Inferior parietal cortex (tissue), 1 donor: Measurements from ENCODE around the gene TLR4.

Experiments used
- DNase-seq: peaks from one replicate; pipeline ENCODE4 v3.0.0-alpha.2; 2016; ENCODE audit errors: extremely low spot score

TLR4 gene

GRCh38 chr9:117704024-117704575, at the start of gene TLR4:
Gene TLR4, plus strand, starts transcription at chr9:117704403. Its CDS starts 70 bp downstream, at chr9:117704473.
- peak; percentile 67 for DNase-seq

GRCh38 chr9:117656002-117656401, 48.2 kb upstream of the TLR4 start:
- peak; percentile 47 for DNase-seq

- no peak for DNase-seq
Observed at GRCh38 chr9:117662651-117663050, 41.6 kb upstream of the TLR4 start.

GRCh38 chr9:117664419-117664818, 39.8 kb upstream of the TLR4 start:
- no peak for DNase-seq

- DNase-seq: no peak
Observed at GRCh38 chr9:117665601-117666385, 38.4 kb upstream of the TLR4 start.

- DNase-seq: no peak
Observed at GRCh38 chr9:117671468-117671867, 32.7 kb upstream of the TLR4 start.

- DNase-seq: no peak
Observed at GRCh38 chr9:117672369-117672768, 31.8 kb upstream of the TLR4 start.

- no peak for DNase-seq
Observed at GRCh38 chr9:117677572-117677971, 26.6 kb upstream of the TLR4 start.

- DNase-seq: no peak
Observed at GRCh38 chr9:117678871-117679270, 25.3 kb upstream of the TLR4 start.

- no peak for DNase-seq
Observed at GRCh38 chr9:117679416-117679815, 24.8 kb upstream of the TLR4 start.

- no peak for DNase-seq
Observed at GRCh38 chr9:117681888-117682287, 22.3 kb upstream of the TLR4 start.

- DNase-seq: no peak
Observed at GRCh38 chr9:117682955-117683710, 21.1 kb upstream of the TLR4 start.

- no peak for DNase-seq
Observed at GRCh38 chr9:117687532-117687931, 16.7 kb upstream of the TLR4 start.

- DNase-seq: no peak
Observed at GRCh38 chr9:117691367-117691766, 12.8 kb upstream of the TLR4 start.

GRCh38 chr9:117696154-117696553, 8.0 kb upstream of the TLR4 start:
- DNase-seq: no peak

- DNase-seq: no peak
Observed at GRCh38 chr9:117697046-117697445, 7.2 kb upstream of the TLR4 start.

GRCh38 chr9:117703537-117703936, 666 bp upstream of the TLR4 start:
- no peak for DNase-seq

- no peak for DNase-seq
Observed at GRCh38 chr9:117704597-117704996, 394 bp downstream of the TLR4 start.

- DNase-seq: no peak
Observed at GRCh38 chr9:117705386-117705785, 1.2 kb downstream of the TLR4 start.

- DNase-seq: no peak
Observed at GRCh38 chr9:117706421-117707116, 2.4 kb downstream of the TLR4 start.

GRCh38 chr9:117707561-117707960, 3.4 kb downstream of the TLR4 start:
- DNase-seq: no peak

- no peak for DNase-seq
Observed at GRCh38 chr9:117709936-117710335, 5.7 kb downstream of the TLR4 start.
